AG08396 (cell line): ENCODE data around the gene SLC37A3.

Experiments used
- DNase-seq: peaks from one replicate; pipeline ENCODE4 v3.0.0; 2012; ENCODE audit warnings: low spot score, mixed read lengths

SLC37A3 gene

GRCh38 chr7:140402178-140402835, 4.0 kb upstream of the SLC37A3 start:
- no peak for DNase-seq

DNA sequence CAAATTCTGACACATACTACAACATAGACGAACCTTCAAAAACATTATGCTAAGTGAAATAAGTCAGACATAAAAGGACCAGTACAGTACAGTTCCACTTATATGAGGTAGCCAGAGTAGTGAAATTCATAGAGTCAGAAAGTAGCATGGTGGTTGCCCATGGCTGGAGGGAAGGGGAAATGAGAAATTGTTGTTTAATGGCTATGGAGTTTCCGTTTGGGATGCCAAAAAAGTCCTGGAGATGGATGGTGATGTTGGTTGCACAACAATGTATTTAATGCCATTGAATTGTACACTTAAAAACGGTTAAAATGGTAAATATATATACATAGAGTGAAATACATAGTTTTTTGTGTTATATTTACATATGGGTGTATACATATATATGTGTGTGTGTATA, 2.1 kb upstream of the SLC37A3 start:
- DNase-seq, result no peak

DNA sequence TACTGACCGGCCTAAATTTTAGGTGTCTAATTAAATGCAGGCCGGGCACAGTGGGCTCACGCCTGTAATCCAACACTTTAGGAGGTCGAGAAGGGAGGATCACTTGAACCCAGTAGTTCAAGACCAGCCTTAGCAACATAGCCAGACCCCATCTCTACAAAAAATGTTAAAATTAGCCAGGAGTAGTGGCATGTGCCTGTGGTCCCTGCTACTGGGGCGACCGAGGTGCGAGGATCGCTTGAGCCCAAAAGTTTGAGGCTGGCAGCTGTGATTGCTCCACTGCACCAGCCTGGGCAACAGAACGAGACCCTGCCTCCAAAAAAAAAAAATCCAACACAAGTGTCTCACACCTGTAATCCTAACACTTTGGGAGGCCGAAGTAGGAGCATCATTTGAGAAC, 491 bp upstream of the SLC37A3 start:
- DNase-seq, result no peak

GRCh38 chr7:140393756-140394306, 4.5 kb downstream of the SLC37A3 start:
- DNase-seq, result no peak

GRCh38 chr7:140391634-140392033, 6.7 kb downstream of the SLC37A3 start:
- no peak for DNase-seq

DNA sequence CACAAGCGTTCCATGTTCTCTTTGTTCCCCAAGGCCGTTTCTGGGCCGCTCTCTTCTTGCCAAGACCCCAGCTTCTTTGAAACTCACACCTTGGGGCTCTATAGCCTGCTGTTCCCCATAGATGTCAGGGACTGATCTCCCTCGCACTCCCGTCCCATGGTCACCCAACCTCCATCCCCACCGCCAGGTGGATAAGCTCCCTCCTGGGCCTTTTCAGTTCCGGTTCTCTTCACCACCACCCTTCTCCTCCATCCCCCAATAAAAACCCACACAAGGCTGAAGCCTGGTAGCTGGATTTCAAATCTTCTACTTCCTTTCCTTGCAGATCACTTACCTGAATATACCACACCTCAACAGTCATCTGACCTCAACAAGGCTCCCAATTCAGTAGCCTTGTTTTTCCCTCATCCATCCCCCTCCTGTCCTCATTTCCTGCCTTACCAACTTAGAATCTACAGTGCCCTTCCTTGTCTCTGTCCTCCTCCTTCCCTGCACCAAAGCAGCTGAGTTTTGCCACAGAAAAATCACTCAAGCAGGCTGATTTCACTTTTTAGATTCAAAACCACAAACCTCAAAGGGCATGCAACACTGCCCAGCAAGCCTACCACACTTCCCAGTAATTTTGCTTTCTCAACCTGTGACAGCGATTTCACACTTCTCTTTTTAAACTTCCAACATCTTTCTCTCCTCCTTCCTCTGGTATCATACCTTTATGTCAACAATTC, 7.7 kb downstream of the SLC37A3 start:
- no peak for DNase-seq

DNA sequence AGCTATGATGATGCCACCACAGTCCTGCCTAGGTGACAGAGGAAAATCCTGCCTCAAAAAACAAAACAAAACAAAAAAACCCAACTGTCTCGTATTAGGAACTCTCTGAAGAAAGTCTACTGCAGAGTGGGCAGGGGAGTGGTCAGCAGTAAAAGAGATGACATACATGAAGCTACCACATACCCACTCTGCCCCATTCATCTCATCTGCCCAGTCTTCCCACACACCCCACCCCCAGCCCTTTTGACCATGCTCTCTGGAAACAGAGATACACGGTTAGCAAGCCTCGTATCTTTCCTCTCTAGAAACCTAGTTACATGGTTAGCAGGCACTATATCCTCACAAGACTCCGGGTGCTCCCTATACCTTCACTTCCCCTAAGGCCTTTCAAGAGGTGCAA, 8.3 kb downstream of the SLC37A3 start:
- DNase-seq, result no peak

- DNase-seq, result no peak
These were observed 8.9 kb downstream of the SLC37A3 start for GRCh38 chr7:140389445-140389844.

DNA sequence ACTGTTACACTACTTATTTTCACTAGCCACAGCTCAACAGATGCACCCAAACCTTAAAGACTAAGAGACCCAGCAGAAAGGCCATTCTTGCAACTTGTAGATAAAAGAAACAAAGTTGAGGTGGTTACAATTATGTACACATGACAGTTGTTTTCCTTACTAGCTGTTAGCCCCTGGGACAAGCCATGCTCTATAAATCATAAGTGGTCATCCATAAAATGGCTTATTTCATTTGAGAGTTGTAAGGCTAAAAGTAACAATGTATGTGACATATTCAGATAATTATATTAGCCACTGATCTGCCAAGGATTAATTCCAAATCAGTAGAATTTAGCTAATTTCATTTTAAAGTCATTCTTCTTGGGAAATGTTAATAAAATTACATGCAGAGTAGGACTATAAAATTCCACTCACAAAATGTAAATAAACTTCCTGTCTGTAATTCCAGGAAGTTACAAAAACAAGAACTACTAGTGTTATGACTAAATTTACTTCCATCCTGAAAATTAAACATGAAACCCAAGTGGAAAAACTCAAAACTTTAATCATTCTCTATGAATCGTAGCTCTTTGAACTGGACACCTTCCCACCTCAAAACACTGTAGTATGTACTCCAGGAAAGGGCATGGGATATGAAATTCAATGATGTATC, 13.3 kb downstream of the SLC37A3 start:
- no peak for DNase-seq

DNA sequence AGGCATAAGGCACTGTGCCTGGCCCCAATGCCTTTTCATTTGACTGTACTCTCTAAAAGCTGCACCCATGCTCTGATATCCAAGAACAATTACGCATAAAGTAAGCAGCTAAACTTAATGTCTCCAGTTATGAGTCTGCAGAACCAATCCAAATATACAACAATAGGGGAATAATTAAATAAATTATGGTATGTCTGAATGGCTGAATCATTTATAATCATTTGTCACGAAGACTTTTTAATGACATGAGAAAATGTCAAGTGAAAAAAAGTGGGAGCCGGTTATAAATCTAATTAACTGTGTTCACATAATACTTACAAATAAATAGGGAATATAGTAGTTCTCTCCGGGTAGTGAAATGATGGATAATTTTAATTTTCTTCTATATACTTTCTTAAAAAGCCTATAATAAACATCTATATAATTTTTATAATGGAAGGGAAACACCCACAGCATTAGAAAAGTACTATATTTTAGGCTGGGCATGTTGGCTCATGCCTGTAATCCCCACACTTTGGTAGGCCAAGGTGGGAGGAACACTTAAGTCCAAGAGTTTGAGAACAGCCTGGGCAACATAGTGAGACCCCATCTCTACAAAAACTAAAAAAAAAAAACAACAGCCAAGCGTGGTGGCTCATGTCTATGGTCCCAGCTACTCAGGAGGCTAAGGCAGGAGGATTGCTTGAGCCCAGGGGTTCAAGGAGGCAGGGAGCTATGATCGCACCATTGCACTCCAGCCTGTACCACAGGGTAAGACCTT, 14.2 kb downstream of the SLC37A3 start:
- no peak for DNase-seq

GRCh38 chr7:140375892-140376730, 22.2 kb downstream of the SLC37A3 start:
- no peak for DNase-seq

- no peak for DNase-seq
These were observed 23.0 kb downstream of the SLC37A3 start for GRCh38 chr7:140375323-140375722.

DNA sequence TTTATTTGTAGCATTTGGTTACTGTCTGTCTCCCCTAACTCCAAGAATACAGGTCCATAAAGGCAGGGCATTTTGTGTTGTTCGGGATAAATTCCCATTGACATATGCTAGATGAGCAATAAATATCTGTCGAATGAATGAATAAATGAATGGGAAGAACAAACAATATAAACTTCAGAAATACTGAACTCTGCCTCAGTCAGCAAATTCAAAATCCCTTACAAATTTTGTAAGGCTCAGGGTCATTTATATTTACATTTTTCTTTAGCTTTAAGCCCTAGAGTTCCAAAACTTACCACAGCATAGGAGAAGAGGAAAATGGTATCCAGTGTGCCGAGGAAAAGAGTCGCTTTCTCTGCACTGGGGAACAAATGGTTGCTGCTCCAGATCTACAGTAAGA, 29.0 kb downstream of the SLC37A3 start:
- no peak for DNase-seq

DNA sequence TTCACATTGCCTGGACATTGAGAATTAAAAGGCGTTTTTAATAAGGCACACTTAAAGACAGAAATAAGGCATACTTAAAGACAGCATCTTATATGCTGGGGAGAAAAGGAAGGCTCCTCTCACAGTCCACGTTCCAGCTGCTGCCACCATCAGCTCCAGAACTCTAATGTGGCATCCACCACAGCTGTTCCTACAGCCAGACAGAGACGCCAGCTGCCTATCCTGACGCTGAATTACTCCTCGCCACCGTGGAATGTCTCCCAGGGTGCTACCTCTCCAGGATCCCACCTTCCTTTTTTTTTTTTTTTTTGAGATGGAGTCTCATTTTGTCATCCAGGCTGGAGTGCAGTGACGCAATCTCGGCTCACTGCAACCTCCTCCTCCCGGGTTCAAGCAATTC, 30.8 kb downstream of the SLC37A3 start:
- no peak for DNase-seq

- DNase-seq, result no peak
These were observed 33.5 kb downstream of the SLC37A3 start for GRCh38 chr7:140364819-140365218.

DNA sequence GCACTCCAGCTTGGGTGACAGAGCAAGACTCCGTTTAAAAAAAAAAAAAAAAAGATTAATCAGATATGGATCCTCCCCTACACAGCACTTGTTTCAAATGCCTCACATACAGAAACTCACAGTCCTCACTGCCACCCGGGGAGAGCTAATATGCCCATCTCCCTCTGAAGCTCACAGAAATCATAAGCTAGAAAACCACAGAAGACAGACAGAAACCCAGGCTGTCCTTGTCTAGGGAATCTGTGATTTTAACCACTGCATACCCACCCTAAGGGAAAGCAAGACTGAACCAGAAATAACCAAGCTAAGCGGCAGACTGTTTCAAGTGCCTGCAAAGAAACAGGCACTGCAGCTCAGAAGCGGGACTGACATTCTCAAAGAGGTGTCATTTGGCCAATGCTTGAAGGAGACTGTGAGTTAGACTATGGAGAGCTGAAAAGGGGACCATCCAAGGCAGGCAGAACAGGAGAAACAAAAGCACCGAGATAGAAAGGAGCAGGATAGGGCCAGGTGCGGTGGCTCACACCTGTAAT, 37.6 kb downstream of the SLC37A3 start:
- no peak for DNase-seq

DNA sequence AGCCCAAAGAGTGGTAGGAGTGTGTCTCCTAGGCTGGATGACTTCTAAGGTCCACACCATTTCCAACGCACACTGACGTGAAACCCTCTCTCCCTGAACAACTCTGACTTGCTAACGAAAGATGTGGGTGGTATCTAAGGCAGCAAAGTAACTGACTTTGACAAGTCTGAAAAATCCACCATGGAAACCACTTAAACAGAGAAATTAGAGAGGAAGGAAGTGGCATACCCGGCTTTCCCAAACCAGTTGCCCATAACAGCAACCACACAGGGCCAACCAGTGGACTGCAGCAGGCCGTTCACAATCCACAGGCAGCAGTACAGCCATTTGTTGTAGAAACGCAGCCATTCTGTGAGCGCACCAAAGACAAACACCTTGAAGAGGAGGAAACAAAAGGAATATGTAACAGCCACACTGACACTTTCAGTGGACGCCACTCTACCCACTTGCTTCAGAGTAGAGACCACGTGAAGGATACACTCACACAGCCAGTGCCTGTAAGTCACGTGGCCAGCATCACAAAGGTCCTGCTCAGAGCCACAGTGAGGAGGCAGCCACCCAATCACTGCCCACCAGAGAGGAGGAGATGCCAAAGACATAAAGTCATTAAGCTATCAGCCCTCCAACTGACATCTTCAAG, 39.8 kb downstream of the SLC37A3 start:
- no peak for DNase-seq

DNA sequence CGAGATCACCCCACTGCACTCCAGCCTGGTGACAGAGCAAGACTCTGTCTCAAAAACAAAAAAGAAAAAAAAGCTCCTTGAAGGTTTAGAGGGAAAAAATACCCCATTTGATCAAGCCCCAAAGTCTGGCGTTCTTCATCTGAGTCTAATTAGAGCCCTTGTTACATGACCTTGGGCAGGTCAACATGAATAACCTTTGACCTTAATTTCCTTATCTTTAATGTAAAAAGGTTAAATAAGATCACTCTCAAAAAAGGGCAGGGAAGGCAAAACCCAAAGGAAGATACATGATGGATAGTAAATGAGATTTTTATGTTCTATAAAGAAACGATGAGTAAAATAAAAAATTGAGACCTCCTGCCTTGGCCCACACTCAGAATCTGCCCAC, 40.3 kb downstream of the SLC37A3 start:
- no peak for DNase-seq

- DNase-seq, result no peak
These were observed 48.3 kb downstream of the SLC37A3 start for GRCh38 chr7:140350056-140350455.

DNA sequence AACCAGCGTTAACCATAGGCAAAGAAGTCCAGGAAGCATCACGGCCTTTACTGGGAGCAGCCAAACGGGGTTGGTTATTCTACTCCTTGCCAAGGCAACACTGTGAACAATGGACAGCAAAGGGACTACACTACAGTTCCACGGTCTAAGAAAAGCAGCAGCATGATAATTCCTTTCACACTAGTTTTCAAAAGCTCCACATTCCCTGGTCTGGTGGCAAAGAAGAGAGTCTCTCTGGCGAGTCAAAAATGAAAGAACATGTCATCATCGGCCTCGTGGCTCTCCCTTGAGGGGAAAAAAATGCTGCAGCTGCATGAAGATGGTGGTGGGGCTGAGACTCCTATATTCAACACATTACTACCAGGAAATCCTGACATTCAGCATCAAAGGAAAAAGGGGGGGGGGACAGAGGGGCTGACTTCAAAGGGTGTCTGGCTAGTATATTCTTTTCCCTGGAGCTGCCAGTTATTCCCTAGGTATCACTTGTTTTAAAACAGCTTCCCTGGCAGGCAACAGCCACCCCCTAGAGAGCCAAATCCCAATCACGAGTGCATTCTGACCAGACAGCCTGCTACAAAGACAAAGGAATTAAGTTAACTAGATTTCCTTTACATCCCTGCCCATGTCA, 49.1 kb downstream of the SLC37A3 start:
- no peak for DNase-seq
